Mesothelial cell of epicardium (in vitro differentiated cells): Measurements from ENCODE around the gene POLR1G. TPM values are rescaled to one million over a fixed set of nuclear protein-coding genes. Genes with fewer than 3 reads are reported as not detected.

Experiments
- DNase-seq, 2 experiments: peaks; one replicate each; pipeline ENCODE4 v3.0.0; 2021; ENCODE audit warnings: low spot score in 2 of 2; ENCODE audit not compliant: unreplicated experiment in 2 of 2
- H3K27ac Mint-ChIP-seq: 2 replicates; pipeline ENCODE4 v1.8.0; 2021; ENCODE audit warnings: mixed read lengths
- H3K27me3 Mint-ChIP-seq: 2 replicates; pipeline ENCODE4 v1.8.0; 2021; ENCODE audit warnings: low read depth, mixed read lengths
- H3K36me3 Mint-ChIP-seq: 2 replicates; pipeline ENCODE4 v1.8.0; 2021; ENCODE audit warnings: mixed read lengths
- H3K4me1 Mint-ChIP-seq: 2 replicates; pipeline ENCODE4 v1.8.0; 2021; ENCODE audit warnings: mixed read lengths
- H3K4me3 Mint-ChIP-seq: 2 replicates; pipeline ENCODE4 v1.8.0; 2021; ENCODE audit warnings: mild to moderate bottlenecking, moderate library complexity, mixed read lengths
- H3K9me3 Mint-ChIP-seq: 2 replicates; pipeline ENCODE4 v1.8.0; 2021; ENCODE audit warnings: mixed read lengths
- CTCF ChIP-seq: fragments of 200-600 bp; sonication (generic); IDR thresholded peaks from one replicate; pipeline ENCODE4 v1.5.0; 2021; ENCODE audit warnings: antibody characterized with exemption; ENCODE audit not compliant: unreplicated experiment
- total RNA-seq: library from RNA; stranded (reverse); gene quantifications from 3 replicates; pipeline ENCODE4 v1.2.1, GENCODE V29; 2021

The POLR1G gene
- total RNA-seq, 1 donor from 2014 or later, result 6.7 TPM

- peak; percentile 100 for TF ChIP-seq CTCF
- H3K27ac Mint-ChIP-seq, result peak overlapping the region; percentile 81
- peaks cover 24% of the 10 kb centered on the region for H3K4me1 Mint-ChIP-seq
- no peaks in the 10 kb centered on the region for H3K9me3 Mint-ChIP-seq
- peak; percentile 78 to 94 for DNase-seq
- H3K27me3 Mint-ChIP-seq, result no peaks in the 10 kb centered on the region
- no peaks in the 10 kb centered on the region for H3K36me3 Mint-ChIP-seq
- H3K4me3 Mint-ChIP-seq, result peak overlapping the region; percentile 65
Measured at GRCh38 chr19:45439569-45440258, 33.3 kb downstream of the POLR1G start.

- H3K9me3 Mint-ChIP-seq, result no peaks in the 10 kb centered on the region
- peak overlapping the region; percentile 81 for H3K27ac Mint-ChIP-seq
Measured at GRCh38 chr19:45440259-45440638, 33.8 kb downstream of the POLR1G start.

GRCh38 chr19:45440873-45441654 lies 34.6 kb downstream of the POLR1G start:
- peak overlapping the region; percentile 81 for H3K27ac Mint-ChIP-seq
- no peaks in the 10 kb centered on the region for H3K36me3 Mint-ChIP-seq
- peaks cover 26% of the 10 kb centered on the region for H3K4me1 Mint-ChIP-seq
- H3K9me3 Mint-ChIP-seq, result no peaks in the 10 kb centered on the region
- DNase-seq, result no peak
- TF ChIP-seq CTCF, result no peak
- peak overlapping the region; percentile 65 for H3K4me3 Mint-ChIP-seq
- H3K27me3 Mint-ChIP-seq, result no peaks in the 10 kb centered on the region

More at GRCh38 chr19:45440259-45440638, 33.8 kb downstream of the POLR1G start:
- peaks cover 26% of the 10 kb centered on the region for H3K4me1 Mint-ChIP-seq
- TF ChIP-seq CTCF, result no peak
- DNase-seq, result no peak
- no peaks in the 10 kb centered on the region for H3K36me3 Mint-ChIP-seq
- H3K4me3 Mint-ChIP-seq, result peak overlapping the region; percentile 65
- H3K27me3 Mint-ChIP-seq, result no peaks in the 10 kb centered on the region

GRCh38 chr19:45442408-45442777 lies 35.9 kb downstream of the POLR1G start:
- Mint-ChIP-seq H3K4me3 (peak overlapping the region; percentile 84), H3K36me3 (no peaks in the 10 kb centered on the region), H3K27ac (peak overlapping the region; percentile 97), H3K27me3 (no peaks in the 10 kb centered on the region), H3K9me3 (no peaks in the 10 kb centered on the region), H3K4me1 (peaks cover 26% of the 10 kb centered on the region)
- TF ChIP-seq CTCF, result no peak
- DNase-seq, result no peak

- DNase-seq, result no peak
- no peak for TF ChIP-seq CTCF
- peak overlapping the region; percentile 97 for H3K27ac Mint-ChIP-seq
- peaks cover 29% of the 10 kb centered on the region for H3K4me1 Mint-ChIP-seq
- H3K9me3 Mint-ChIP-seq, result no peaks in the 10 kb centered on the region
- no peaks in the 10 kb centered on the region for H3K27me3 Mint-ChIP-seq
- no peaks in the 10 kb centered on the region for H3K36me3 Mint-ChIP-seq
- H3K4me3 Mint-ChIP-seq, result peak overlapping the region; percentile 84
Measured at GRCh38 chr19:45442778-45443461, 36.5 kb downstream of the POLR1G start.
